Measurements from ENCODE around the gene SNCG. TPM values are rescaled to one million over a fixed set of nuclear protein-coding genes. Genes with fewer than 3 reads are reported as not detected.

Gene SNCG
- total RNA-seq, 1 experiment from 2014 or later, result 5.5 TPM

DNA sequence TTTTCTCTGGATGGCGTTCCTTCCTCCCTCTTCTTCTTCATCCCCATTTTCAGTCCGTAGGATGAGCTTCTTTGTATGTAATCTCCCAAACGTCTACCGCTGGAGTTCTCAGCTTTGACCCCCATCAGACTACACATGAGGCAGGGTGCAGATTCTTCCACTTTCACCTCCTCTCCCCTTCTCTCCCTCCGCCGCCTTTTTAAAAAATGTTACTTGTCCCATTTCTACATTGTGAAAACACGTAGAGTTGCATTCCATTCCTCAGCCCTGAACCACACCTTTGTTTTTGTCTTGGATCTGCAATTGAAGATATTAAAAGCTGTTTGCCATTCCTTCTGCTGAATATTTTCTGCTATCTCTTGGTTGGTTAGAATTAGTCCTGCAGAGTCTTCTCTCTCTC lies 16.1 kb downstream of the SNCG start:
- Mint-ChIP-seq H3K4me1 (peaks cover 21 to 35% of the 10 kb centered on the region in 2 experiments), H3K9me3 (peaks cover 0 to 4% of the 10 kb centered on the region in 2 experiments; a peak in 1 of 5 replicates), H3K4me3 (no peak overlapping the region), H3K27ac (no peak overlapping the region), H3K36me3 (ENCODE audit: insufficient read depth in 1 of 3, low read depth in 3 of 3) (peaks cover 0 to 3% (median 0%) of the 10 kb centered on the region in 3 experiments; a peak in 1 of 7 replicates), H3K27me3 (ENCODE audit: low read depth) (peaks cover 32% of the 10 kb centered on the region)
- Histone ChIP-seq H3K23ac (ENCODE audit: insufficient read length, low read depth, low read length) (no peak overlapping the region), H3K27ac (ENCODE audit: insufficient read length, low read depth, low read length) (no peak overlapping the region), H3T11ph (ENCODE audit: low read length) (no peak overlapping the region), H3K27me3 (ENCODE audit: insufficient read depth, low read length) (peaks cover 10% of the 10 kb centered on the region; the same call in 1 of the 2 replicates), H3K56ac (ENCODE audit: insufficient read length, low read depth, low read length) (no peak overlapping the region), H2BK120ac (ENCODE audit: low read depth, low read length, poor library complexity, severe bottlenecking) (no peak overlapping the region), H3K14ac (ENCODE audit: insufficient read depth, low read length) (no peak overlapping the region), H3K23me2 (ENCODE audit: insufficient read length, low read depth, low read length, poor library complexity, severe bottlenecking) (peaks cover 15% of the 10 kb centered on the region), H2BK12ac (ENCODE audit: insufficient read length, low read depth, low read length) (no peak overlapping the region), H2BK15ac (ENCODE audit: low read depth, low read length) (no peak overlapping the region), H4K8ac (replicated peaks; ENCODE audit: insufficient read length, low read depth, low read length) (no peak overlapping the region), H3K4me1 (ENCODE audit: insufficient read depth, low read length) (no peaks in the 10 kb centered on the region; the same call in 1 of the 2 replicates), H3K4me2 (ENCODE audit: insufficient read depth, insufficient read length, low read length) (no peak overlapping the region), H2AK5ac (ENCODE audit: insufficient read length, low read length) (no peak overlapping the region), H4K91ac (ENCODE audit: insufficient read length, low read depth, low read length) (no peak overlapping the region), H2AFZ (ENCODE audit: low read length) (no peak overlapping the region), H2BK20ac (ENCODE audit: low read depth, low read length, poor library complexity, severe bottlenecking) (no peak overlapping the region), H4K5ac (ENCODE audit: insufficient read length, low read depth, low read length) (no peak overlapping the region), H3K4ac (ENCODE audit: low read depth, low read length) (no peak overlapping the region), H3K9ac (ENCODE audit: extremely low read depth, insufficient read length, low read length) (no peak overlapping the region), H3K9me3 (ENCODE audit: control insufficient read depth, low read depth, low read length) (no peaks in the 10 kb centered on the region), H4K20me1 (ENCODE audit: control insufficient read depth, insufficient read depth, insufficient read length) (no peaks in the 10 kb centered on the region), H3K79me2 (ENCODE audit: insufficient read depth, low read length) (no peaks in the 10 kb centered on the region), H3K79me1 (ENCODE audit: insufficient read depth, low read depth, low read length, poor library complexity, severe bottlenecking) (no peaks in the 10 kb centered on the region), H3K18ac (ENCODE audit: insufficient read length, low read depth, low read length) (no peak overlapping the region), H2BK5ac (ENCODE audit: insufficient read length, low read length) (no peak overlapping the region)
- TF ChIP-seq, protein P1, sequence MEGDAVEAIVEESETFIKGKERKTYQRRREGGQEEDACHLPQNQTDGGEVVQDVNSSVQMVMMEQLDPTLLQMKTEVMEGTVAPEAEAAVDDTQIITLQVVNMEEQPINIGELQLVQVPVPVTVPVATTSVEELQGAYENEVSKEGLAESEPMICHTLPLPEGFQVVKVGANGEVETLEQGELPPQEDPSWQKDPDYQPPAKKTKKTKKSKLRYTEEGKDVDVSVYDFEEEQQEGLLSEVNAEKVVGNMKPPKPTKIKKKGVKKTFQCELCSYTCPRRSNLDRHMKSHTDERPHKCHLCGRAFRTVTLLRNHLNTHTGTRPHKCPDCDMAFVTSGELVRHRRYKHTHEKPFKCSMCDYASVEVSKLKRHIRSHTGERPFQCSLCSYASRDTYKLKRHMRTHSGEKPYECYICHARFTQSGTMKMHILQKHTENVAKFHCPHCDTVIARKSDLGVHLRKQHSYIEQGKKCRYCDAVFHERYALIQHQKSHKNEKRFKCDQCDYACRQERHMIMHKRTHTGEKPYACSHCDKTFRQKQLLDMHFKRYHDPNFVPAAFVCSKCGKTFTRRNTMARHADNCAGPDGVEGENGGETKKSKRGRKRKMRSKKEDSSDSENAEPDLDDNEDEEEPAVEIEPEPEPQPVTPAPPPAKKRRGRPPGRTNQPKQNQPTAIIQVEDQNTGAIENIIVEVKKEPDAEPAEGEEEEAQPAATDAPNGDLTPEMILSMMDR (conservative IDR thresholded peaks at IDR 0.05), result no peak
- DNase-seq, result no peak
- no CpG with 5 or more reads among the region's 7 CpGs for WGBS (ENCODE audit: extremely low coverage, insufficient read length, low lambda C conversion rate)
